K562 (cell line): Measurements from ENCODE around the gene DVL2. TPM values are rescaled to one million over a fixed set of nuclear protein-coding genes. Genes with fewer than 3 reads are reported as not detected.

Source experiments
- ATF7 ChIP-seq: fragments of 450-650 bp; IDR thresholded peaks from 2 replicates; pipeline ENCODE4 v1.7.1; 2014; ENCODE audit warnings: mild to moderate bottlenecking, moderate library complexity
- HMGN3 ChIP-seq: IDR thresholded peaks from 2 replicates; pipeline ENCODE4 v1.6.1; 2011; ENCODE audit warnings: borderline replicate concordance, low read depth, mild to moderate bottlenecking, mixed read lengths, low read length; ENCODE audit not compliant: insufficient read length; ENCODE audit errors: extremely low read depth
- PHF8 ChIP-seq: fragments of 200-600 bp; sonication (generic); IDR thresholded peaks from 2 replicates; pipeline ENCODE4 v1.6.1; 2012; ENCODE audit warnings: mixed run types, mild to moderate bottlenecking, inconsistent platforms, low read length, moderate library complexity, borderline replicate concordance
- SP1 ChIP-seq: sonication (generic); formaldehyde crosslinking; IDR thresholded peaks from 2 replicates; pipeline ENCODE4 v1.8.1; 2022; ENCODE audit warnings: mild to moderate bottlenecking, missing genetic modification reagents
- ZBTB40 ChIP-seq, 2 experiments: fragments of 450-650 bp in 1 of 2; sonication (generic) in 1 of 2; formaldehyde crosslinking in 1 of 2; IDR thresholded peaks; 2 replicates each; pipeline versions ENCODE4 v1.7.1 to v1.9.0; 2016 to 2022; ENCODE audit warnings: inconsistent platforms in 1 of 2, mild to moderate bottlenecking in 1 of 2, missing genetic modification reagents in 1 of 2
- ZNF407 ChIP-seq: fragments of 450-650 bp; IDR thresholded peaks from 2 replicates; pipeline ENCODE4 v1.6.1; 2016; ENCODE audit warnings: low read depth
- polyA plus RNA-seq, 8 experiments: library from polyadenylated mRNA; depleted of rRNA in 4 of 8; stranded (reverse) in 5 of 8; unstranded in 3 of 8; fragments of >200 nt; fragmentation: Nextera tagmentation in 2 of 8; fragmentation: Illumina TruSeq in 1 of 8; extraction: Ambion mirVana in 2 of 8; extraction: Trizol in 1 of 8; gene quantifications; 2 replicates each; pipeline versions ENCODE4 v1.2.1 to v1.2.3, GENCODE V29; 2011 to 2014; ENCODE audit warnings: inconsistent platforms in 1 of 8, missing spikeins in 1 of 8
- total RNA-seq, 7 experiments: library from RNA; depleted of rRNA in 6 of 7; stranded (reverse); fragments of >200 nt in 6 of 7; fragmentation: Illumina TruSeq in 2 of 7; extraction: Trizol in 2 of 7; gene quantifications; 2 replicates each; pipeline versions ENCODE4 v1.2.1 to v1.2.3, GENCODE V29; 2011 to 2021; ENCODE audit warnings: low replicate concordance in 1 of 7

The DVL2 gene
- total and polyA plus RNA-seq, 9 of the 15 experiments (the other 6 are each of a cell fraction or from before 2014, with no cell fraction given) = 1.3 to 49.5 (median 24.3) TPM

- TF ChIP-seq ZBTB40 (IDR thresholded peaks at IDR 0.05) (peak; percentile 96), ZBTB40 (CRISPR knock-in tag; IDR thresholded peaks at IDR 0.05) (no peak), ATF7 (peak; percentile 79), HMGN3 (peak; percentile 71), ZNF407 (peak; percentile 95), SP1 (CRISPR knock-in tag) (peak; percentile 56; the same call in 1 of the 2 replicates), PHF8 (peak; percentile 39; the same call in 1 of the 2 replicates)
Observed at GRCh38 chr17:7239091-7240027, 5.0 kb upstream of the DVL2 start, which contains the start of gene PHF23 (continued).
